NCI-H748 (cell line): ENCODE results near the gene KLRK1.
"Not testable (repeated sequence)": the region's sequence is repeated elsewhere in the genome, so short reads cannot be mapped to it uniquely, and the experiment has no call there.

ENCODE experiments used
- DNase-seq: peaks from one replicate; lab custom pipeline; 2025; ENCODE audit not compliant: unreplicated experiment; lab: John Stamatoyannopoulos, UW

KLRK1 gene

GRCh38 chr12:10388624-10389413, 1.0 kb downstream of the KLRK1 start:
- DNase-seq = no peak

DNA sequence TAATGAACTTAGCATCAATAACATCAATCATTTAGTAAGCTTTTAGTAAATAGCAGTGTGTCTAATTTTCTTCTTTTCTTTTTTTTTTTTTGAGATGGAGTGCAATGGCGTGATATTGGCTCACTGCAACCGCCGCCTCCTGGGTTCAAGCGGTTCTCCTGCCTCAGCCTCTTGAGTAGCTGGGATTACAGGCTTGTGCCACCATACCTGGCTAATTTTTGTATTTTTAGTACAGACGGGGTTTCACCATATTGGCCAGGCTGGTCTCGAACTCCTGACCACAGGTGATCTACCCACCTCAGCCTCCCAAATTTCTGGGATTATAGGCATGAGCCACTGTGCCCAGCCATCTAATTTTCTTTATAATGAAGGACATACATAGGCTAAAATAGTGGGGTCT, 2.3 kb downstream of the KLRK1 start:
- not testable (repeated sequence) for DNase-seq

- DNase-seq = no peak
These were observed 3.0 kb downstream of the KLRK1 start for GRCh38 chr12:10386857-10387256.

GRCh38 chr12:10385166-10385613, 4.7 kb downstream of the KLRK1 start:
- no peak for DNase-seq

DNA sequence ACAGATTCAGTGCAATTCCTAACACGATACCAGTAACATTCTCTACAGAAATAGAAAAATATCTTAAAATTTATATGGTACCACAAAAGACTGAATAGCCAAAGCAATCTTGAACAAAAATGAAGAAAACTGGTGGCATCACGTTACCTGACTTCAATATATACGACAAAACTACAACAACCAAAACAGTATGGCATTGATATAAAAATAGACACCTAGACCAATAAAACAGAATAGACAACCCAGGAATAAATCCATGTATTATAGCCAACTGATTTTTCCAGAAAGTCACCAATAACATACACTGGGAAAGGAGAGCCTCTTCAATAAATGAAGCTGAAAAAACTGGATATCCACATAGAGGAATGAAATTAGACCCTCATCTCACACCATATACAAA, 5.7 kb downstream of the KLRK1 start:
- DNase-seq = no peak

- DNase-seq = no peak
These were observed 7.8 kb downstream of the KLRK1 start for GRCh38 chr12:10381928-10382628.

GRCh38 chr12:10378737-10379136, 11.1 kb downstream of the KLRK1 start:
- DNase-seq = not testable (repeated sequence)

GRCh38 chr12:10374624-10375018, 15.2 kb downstream of the KLRK1 start:
- DNase-seq = no peak

GRCh38 chr12:10372559-10372958, 17.3 kb downstream of the KLRK1 start:
- DNase-seq = no peak

DNA sequence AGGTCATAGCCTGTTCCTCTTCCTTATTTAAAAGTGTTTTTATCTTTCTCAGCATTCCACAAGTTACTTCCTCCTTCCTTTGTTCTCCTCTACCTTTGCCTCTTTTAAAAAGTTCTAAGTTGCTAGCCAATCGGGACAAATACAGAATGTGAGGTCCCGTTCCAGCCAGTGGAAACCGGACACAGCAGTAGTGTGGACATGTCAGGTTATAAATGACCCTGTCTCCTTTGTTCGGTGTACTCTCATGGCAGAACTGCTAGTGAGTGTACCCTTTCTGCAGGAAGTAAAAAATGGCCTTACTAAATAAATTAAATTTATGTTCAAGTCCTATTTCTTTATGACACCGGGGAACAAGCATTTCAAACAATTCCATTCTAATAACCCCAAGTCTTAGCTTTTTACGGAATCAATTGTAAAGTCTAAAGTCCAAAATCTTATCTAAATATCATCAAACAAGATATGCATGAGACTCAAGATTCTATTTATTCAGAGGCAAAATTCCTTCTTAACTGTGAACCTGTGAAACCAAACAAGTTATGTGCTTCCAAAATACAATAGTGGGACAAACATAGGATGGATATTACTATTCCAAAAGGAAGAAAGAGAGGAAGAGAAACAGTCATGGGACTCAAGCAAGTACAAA, 17.8 kb downstream of the KLRK1 start:
- not testable (repeated sequence) for DNase-seq

DNA sequence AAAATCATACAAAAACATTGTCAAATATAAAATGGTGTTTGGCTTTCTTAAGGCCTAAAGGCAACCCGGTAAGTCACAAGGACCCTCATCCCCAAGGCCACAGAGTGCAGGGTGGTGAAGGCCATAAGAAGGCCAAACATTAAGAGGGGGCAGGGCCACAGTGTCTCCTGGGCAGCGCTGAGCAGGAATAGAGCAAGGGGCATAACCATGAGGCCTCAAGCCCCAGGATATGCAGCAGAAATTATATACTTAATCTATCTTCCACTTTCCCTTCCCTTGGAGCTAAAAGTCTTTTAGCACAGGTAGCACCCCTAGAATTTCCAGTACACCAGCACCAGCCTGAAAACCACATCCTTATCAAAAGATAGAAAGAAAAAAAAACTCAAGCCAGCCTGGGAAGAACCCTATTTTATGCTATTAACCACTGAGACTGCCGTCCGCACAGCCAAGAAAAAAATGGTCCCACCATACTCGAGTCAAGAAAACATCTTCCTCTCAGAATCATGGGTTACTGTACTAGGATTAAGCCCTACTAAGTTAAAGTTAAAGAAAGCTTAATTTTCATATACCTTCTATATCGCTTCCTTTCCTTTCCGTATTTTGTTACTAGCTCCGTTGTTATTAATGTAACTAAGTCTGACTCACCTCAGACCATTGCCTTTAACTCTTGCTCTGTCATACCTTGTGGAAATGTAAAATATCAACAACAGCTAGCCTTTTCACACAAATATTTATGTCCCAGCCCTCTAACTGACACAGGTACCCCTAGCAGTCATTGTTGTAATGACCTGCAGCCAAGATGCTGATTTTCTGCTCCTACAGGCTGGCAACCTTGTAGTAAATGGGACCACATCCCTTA, 20.1 kb downstream of the KLRK1 start:
- DNase-seq = no peak

GRCh38 chr12:10368206-10369171, 21.4 kb downstream of the KLRK1 start:
- DNase-seq = no peak

GRCh38 chr12:10367714-10368113, 22.1 kb downstream of the KLRK1 start:
- not testable (repeated sequence) for DNase-seq

- DNase-seq = peak; percentile 35
These were observed 23.0 kb downstream of the KLRK1 start for GRCh38 chr12:10366875-10367274.

GRCh38 chr12:10365696-10366405, 24.0 kb downstream of the KLRK1 start:
- DNase-seq = peak; percentile 42

DNA sequence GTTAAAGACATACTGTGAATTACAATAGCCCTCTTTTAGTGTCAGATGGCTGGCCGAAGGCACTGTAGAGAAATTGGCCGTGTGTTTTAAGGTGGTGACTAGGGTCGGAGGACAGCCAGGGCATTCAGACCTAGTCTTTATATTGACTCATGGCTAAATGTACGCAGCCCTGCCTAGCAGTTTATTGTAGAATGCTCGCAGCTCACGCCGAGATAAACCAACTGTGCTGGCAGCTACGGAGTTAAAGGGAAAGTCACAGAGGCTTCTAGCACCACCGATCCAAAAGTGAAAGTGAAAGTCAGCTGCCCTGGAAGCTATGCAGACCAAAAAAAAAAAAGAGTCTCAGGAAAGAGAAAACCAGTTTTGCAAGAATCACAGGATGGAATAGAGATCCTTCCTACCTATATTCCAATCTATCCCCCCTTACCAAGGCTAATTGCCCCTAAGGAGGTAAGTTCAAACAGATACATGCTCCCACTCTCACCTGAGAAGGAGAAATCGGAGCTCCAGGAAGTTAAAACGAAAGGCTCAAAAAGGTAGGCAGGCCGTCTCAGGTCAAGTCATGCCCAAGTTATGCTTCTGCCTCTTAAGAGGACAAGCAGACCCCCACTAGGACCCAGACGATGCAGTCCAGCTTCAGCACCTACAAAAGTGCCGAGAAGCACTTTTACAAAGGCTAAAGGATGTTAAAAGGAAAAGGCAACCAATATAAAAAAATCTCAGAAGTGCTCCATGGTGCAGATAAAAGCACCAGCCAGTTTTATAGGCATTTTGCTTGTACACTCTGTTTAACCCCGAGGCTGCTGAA, 24.8 kb downstream of the KLRK1 start:
- DNase-seq = peak; percentile 85

DNA sequence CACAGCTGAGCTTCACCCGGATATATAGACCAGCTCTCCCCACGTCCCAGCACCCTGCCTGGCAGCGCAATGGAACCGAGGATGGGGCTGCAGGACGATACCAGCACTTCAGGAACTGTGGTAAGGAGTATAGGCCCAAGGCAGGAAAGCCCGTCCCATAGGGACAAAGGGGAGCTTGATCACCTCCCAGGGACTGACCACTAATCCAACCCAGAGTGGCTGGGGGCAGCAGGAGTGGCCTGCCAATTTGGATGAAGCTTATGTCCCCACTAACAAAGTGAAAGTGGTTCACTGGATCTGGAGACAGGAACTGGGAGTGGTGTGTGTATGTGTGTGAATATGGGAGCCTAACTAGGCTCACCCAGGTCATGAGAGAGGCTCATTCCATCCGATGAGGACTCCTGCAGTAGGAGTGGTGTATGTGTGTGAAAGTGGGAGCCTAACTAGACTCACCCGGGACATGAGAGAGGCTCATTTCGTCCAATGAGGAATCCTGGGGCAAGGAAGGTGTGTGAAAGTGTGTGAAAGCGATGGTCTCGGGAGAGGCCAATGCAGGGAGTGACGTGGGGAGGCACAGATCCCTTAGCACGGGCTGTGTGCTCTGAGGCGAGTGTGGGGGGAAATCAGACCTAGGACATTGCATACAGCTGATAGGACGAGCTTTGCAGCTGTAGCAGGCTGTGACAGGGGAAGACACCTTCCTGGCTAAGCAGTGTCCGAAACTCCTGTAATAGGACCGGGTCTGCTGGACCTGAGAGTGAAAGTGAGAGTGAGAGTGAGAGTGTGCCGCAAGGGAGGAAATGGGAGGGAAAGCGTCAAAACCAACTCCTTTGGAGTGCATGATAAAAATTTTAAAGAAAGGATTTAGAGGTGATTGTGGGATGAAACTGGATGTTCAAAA, 25.7 kb downstream of the KLRK1 start:
- DNase-seq = peak; percentile 49

DNA sequence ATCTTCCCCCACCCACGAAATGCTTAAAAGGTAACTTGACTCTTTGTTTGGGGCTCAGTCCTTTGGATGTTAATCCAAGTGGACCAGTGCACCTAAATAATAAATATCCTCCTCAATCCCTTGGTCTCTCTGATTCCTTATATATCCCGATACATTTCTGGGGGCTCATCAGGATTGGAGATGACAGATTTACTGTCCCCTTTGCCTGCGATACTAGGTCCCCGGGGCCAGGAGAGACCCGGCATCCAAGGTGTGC, 26.3 kb downstream of the KLRK1 start:
- DNase-seq = no peak
